ENCODE data around the gene PARD3B.

Gene PARD3B

DNA sequence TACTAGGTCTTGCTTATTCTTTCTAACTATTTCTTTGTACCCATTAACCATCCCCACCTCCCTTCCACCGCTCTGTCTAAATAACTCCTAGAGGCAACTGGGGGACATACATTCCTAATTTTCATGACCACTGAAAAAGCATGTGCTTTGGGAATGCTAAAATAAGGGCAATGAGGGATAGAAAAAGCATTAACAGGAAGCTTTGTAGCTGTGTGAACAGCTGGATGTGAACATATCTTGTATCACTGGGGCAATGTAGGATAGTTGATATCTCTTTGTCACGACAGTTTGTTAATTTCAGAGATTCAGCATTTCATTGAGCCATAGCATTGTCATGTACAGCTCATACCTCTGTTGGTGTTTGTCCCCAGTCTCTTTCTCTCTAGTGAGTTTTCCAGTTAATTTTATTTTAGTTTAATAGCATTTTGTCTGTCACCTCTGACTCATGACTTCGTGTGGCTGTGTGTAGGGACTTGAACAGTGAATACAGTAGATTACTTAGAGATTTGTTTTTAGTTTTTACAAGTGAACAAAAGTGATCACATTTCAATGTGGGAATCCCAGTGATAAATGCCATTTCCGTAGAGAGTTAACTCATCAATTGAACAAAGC, 906.7 kb downstream of the PARD3B start:
- Histone ChIP-seq H3K4me1 (ENCODE audit: insufficient read depth, poor library complexity, severe bottlenecking) (no peaks in the 10 kb centered on the region), H3K9me3 (ENCODE audit: severe bottlenecking) (no peaks in the 10 kb centered on the region), H3K4me3 (ENCODE audit: severe bottlenecking) (no peak overlapping the region), H3K36me3 (ENCODE audit: low read depth) (no peaks in the 10 kb centered on the region), H3K27ac (ENCODE audit: poor library complexity, severe bottlenecking) (no peak overlapping the region), H3K27me3 (ENCODE audit: insufficient read depth, poor library complexity, severe bottlenecking) (no peaks in the 10 kb centered on the region)
- TF ChIP-seq, protein P1, sequence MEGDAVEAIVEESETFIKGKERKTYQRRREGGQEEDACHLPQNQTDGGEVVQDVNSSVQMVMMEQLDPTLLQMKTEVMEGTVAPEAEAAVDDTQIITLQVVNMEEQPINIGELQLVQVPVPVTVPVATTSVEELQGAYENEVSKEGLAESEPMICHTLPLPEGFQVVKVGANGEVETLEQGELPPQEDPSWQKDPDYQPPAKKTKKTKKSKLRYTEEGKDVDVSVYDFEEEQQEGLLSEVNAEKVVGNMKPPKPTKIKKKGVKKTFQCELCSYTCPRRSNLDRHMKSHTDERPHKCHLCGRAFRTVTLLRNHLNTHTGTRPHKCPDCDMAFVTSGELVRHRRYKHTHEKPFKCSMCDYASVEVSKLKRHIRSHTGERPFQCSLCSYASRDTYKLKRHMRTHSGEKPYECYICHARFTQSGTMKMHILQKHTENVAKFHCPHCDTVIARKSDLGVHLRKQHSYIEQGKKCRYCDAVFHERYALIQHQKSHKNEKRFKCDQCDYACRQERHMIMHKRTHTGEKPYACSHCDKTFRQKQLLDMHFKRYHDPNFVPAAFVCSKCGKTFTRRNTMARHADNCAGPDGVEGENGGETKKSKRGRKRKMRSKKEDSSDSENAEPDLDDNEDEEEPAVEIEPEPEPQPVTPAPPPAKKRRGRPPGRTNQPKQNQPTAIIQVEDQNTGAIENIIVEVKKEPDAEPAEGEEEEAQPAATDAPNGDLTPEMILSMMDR (IDR thresholded peaks at IDR 0.05; ENCODE audit: poor library complexity, severe bottlenecking): no peak
- no peak for ATAC-seq (ENCODE audit: low read depth)
- no peak for DNase-seq (ENCODE audit: low spot score)

DNA sequence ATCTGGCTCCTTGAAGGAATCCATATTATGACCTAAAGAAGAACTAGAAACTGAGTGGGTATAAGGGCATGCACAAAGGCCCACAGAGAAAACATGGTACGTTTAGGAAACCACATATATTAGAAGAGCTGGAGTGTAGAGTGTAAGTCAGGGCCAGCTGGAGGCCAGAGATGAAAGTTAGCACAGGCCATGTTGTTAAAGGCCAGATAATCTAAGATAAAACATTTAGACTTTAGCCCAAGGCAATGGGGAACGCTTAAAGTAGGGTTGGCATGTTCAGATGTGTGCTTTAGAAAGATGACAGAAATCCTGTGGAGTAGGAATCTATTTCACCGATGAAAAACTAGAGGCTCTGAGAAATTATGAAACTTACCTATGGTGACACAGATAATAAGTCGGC, 907.9 kb downstream of the PARD3B start:
- ATAC-seq (ENCODE audit: low read depth): no peak
- no peaks in the 10 kb centered on the region for H3K36me3 ChIP-seq (ENCODE audit: low read depth)

DNA sequence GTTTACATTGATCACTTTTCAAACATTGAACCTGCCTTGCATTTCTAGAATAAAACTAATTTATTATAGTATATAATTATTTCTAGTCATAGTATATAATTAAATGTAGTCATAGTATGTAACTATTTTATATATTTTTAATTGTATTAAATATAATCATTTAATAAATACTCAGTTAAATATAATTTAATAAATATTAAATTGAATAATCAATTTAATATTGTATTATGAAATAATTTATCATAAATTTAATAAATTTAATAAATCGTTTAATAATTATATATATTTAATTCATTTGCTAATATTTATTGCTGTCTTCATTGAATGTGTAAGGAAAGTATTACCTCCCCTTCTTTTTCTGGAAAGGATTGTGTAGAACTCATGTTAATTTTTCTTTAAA, 911.4 kb downstream of the PARD3B start:
- DNase-seq (ENCODE audit: low spot score) (no peak), ATAC-seq (ENCODE audit: low read depth) (no peak)
- H3K27me3 ChIP-seq (ENCODE audit: insufficient read depth, poor library complexity, severe bottlenecking): no peaks in the 10 kb centered on the region
- no peaks in the 10 kb centered on the region for H3K9me3 ChIP-seq (ENCODE audit: severe bottlenecking)
- no peak overlapping the region for H3K27ac ChIP-seq (ENCODE audit: poor library complexity, severe bottlenecking)
- TF ChIP-seq, protein P1 (IDR thresholded peaks at IDR 0.05; ENCODE audit: poor library complexity, severe bottlenecking): no peak
- H3K36me3 ChIP-seq (ENCODE audit: low read depth): no peaks in the 10 kb centered on the region
- H3K4me1 ChIP-seq (ENCODE audit: insufficient read depth, poor library complexity, severe bottlenecking): no peaks in the 10 kb centered on the region
- H3K4me3 ChIP-seq (ENCODE audit: severe bottlenecking): no peak overlapping the region

More for the DNA sequence above, 907.9 kb downstream of the PARD3B start:
- TF ChIP-seq, protein P1 (IDR thresholded peaks at IDR 0.05; ENCODE audit: poor library complexity, severe bottlenecking): no peak
- no peaks in the 10 kb centered on the region for H3K4me1 ChIP-seq (ENCODE audit: insufficient read depth, poor library complexity, severe bottlenecking)
- H3K9me3 ChIP-seq (ENCODE audit: severe bottlenecking): no peaks in the 10 kb centered on the region
- H3K4me3 ChIP-seq (ENCODE audit: severe bottlenecking): no peak overlapping the region
- no peak for DNase-seq (ENCODE audit: low spot score)
- H3K27me3 ChIP-seq (ENCODE audit: insufficient read depth, poor library complexity, severe bottlenecking): no peaks in the 10 kb centered on the region
- no peak overlapping the region for H3K27ac ChIP-seq (ENCODE audit: poor library complexity, severe bottlenecking)

DNA sequence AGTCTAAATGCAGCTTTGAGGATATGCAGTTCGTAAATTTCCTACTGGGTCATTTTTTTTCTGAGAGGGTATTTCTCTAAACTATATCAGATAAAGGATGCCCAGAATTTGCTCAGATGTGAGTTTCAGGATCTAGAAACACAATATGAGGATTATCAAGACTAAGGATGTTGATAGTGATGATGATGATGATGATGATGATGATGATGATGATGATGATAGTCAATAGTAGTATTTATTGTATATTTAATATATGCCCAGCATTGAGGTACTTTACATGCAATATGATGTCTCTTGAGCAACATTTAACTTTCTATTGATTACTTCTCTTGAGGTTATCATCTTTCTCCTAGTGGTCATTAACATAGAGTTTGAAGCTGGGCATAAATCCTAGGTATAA, 914.9 kb downstream of the PARD3B start:
- ATAC-seq (ENCODE audit: low read depth) (no peak), DNase-seq (ENCODE audit: low spot score) (no peak)
- H3K4me3 ChIP-seq (ENCODE audit: severe bottlenecking): no peak overlapping the region
- no peaks in the 10 kb centered on the region for H3K9me3 ChIP-seq (ENCODE audit: severe bottlenecking)
- H3K27ac ChIP-seq (ENCODE audit: poor library complexity, severe bottlenecking): no peak overlapping the region
- H3K36me3 ChIP-seq (ENCODE audit: low read depth): no peaks in the 10 kb centered on the region
- H3K27me3 ChIP-seq (ENCODE audit: insufficient read depth, poor library complexity, severe bottlenecking): no peaks in the 10 kb centered on the region
- TF ChIP-seq, protein P1 (IDR thresholded peaks at IDR 0.05; ENCODE audit: poor library complexity, severe bottlenecking): no peak
- no peaks in the 10 kb centered on the region for H3K4me1 ChIP-seq (ENCODE audit: insufficient read depth, poor library complexity, severe bottlenecking)

DNA sequence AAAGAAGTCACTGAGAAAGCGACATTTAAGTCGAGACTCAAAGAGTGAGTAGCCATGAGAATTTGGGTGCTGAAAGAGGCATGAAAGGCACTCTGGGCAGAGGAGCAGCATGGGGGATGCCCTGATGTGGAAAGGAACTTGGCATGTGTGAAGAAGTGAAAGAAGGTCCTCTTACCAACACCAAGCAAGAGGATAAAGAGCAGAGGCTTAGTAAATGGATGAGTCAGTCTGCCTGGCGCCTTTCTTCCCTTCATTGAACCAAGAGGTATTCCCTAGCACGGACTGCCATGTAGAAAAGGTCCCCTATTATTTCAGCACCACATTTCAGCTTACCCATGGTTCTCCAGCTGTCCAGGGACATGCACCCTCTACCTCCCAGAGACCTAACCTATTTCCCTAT, 915.9 kb downstream of the PARD3B start:
- no peaks in the 10 kb centered on the region for H3K27me3 ChIP-seq (ENCODE audit: insufficient read depth, poor library complexity, severe bottlenecking)
- no peak overlapping the region for H3K4me3 ChIP-seq (ENCODE audit: severe bottlenecking)
- H3K4me1 ChIP-seq (ENCODE audit: insufficient read depth, poor library complexity, severe bottlenecking): no peaks in the 10 kb centered on the region
- H3K27ac ChIP-seq (ENCODE audit: poor library complexity, severe bottlenecking): no peak overlapping the region
- no peak for DNase-seq (ENCODE audit: low spot score)
- H3K9me3 ChIP-seq (ENCODE audit: severe bottlenecking): no peaks in the 10 kb centered on the region
- H3K36me3 ChIP-seq (ENCODE audit: low read depth): no peaks in the 10 kb centered on the region
- no peak for ATAC-seq (ENCODE audit: low read depth)
- TF ChIP-seq, protein P1 (IDR thresholded peaks at IDR 0.05; ENCODE audit: poor library complexity, severe bottlenecking): no peak
